Activated naive CD8-positive, alpha-beta T cell treated with anti-CD3 and anti-CD28 coated beads, Interleukin-2, amount 50 U/mL, for 24 hours (primary cell): Measurements from ENCODE around the gene JAKMIP2.
"Not testable (repeated sequence)": the region's sequence is repeated elsewhere in the genome, so short reads cannot be mapped to it uniquely, and the experiment has no call there.

Experiments
- ATAC-seq: fragments of 150-1000 bp; cut with Tn5 transposase; one replicate; pipeline ENCODE4 v1.10.0; 2021
- DNase-seq: peaks from one replicate; pipeline ENCODE4 v3.0.0; 2021
- H3K27ac Mint-ChIP-seq: one replicate; pipeline ENCODE4 v1.8.0; 2021; ENCODE audit warnings: mild to moderate bottlenecking, mixed read lengths
- H3K27me3 Mint-ChIP-seq: one replicate; pipeline ENCODE4 v1.8.0; 2021; ENCODE audit warnings: mixed read lengths
- H3K36me3 Mint-ChIP-seq: one replicate; pipeline ENCODE4 v1.8.0; 2021; ENCODE audit warnings: low read depth, mixed read lengths
- H3K4me1 Mint-ChIP-seq: one replicate; pipeline ENCODE4 v1.8.0; 2021; ENCODE audit warnings: mixed read lengths
- H3K4me3 Mint-ChIP-seq: one replicate; pipeline ENCODE4 v1.8.0; 2021; ENCODE audit warnings: mild to moderate bottlenecking, moderate library complexity, mixed read lengths
- H3K9me3 Mint-ChIP-seq: one replicate; pipeline ENCODE4 v1.8.0; 2021; ENCODE audit warnings: mixed read lengths

The JAKMIP2 gene

GRCh38 chr5:147743012-147743411, 39.5 kb downstream of the JAKMIP2 start:
- H3K4me3 Mint-ChIP-seq: no peak overlapping the region
- no peak overlapping the region for H3K27ac Mint-ChIP-seq
- no peaks in the 10 kb centered on the region for H3K9me3 Mint-ChIP-seq
- ATAC-seq (no peak), DNase-seq (no peak)
- H3K36me3 Mint-ChIP-seq: no peaks in the 10 kb centered on the region
- H3K4me1 Mint-ChIP-seq: no peaks in the 10 kb centered on the region
- no peaks in the 10 kb centered on the region for H3K27me3 Mint-ChIP-seq

DNA sequence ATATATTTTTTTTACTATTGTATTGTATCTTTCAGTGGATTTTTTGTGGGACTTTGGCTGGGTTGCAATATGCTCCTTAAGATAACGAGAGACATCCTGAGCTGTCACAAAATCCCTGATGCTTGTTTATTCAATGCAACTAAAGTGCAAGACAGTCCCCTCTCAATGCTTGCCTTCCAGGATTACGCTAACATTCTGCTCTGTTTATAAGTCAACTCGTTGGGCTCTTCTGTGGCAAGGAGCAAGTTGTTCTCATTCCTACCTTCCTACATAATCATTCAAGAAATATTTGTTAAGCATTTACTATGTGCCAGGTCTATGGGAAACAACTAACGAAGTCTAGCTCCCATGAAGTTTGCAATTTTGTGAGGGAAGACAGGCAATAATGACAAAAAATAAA, 40.4 kb downstream of the JAKMIP2 start:
- ATAC-seq: no peak
- H3K36me3 Mint-ChIP-seq: no peaks in the 10 kb centered on the region
- H3K27ac Mint-ChIP-seq: no peak overlapping the region

DNA sequence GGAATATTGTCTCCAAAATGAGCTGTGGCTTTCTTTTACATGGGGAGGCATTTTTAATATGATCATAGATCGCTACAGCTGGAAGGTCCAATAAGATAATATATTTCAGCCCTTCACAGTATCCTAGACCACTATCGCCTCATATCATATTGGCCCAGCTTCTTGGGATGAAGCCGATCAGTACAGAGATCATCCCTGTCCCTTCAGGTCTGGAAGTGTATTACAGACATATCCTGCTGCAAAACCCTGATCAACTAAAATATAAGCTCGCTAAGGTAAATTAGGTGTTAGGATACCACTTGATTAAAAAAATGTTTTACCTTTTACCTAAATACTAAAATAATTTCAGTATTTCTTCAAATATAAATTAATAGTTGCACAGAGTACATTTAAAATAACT, 41.7 kb downstream of the JAKMIP2 start:
- no peaks in the 10 kb centered on the region for H3K9me3 Mint-ChIP-seq
- no peak for DNase-seq
- H3K27ac Mint-ChIP-seq: no peak overlapping the region
- no peaks in the 10 kb centered on the region for H3K4me1 Mint-ChIP-seq
- no peak for ATAC-seq
- H3K27me3 Mint-ChIP-seq: no peaks in the 10 kb centered on the region
- no peak overlapping the region for H3K4me3 Mint-ChIP-seq
- H3K36me3 Mint-ChIP-seq: no peaks in the 10 kb centered on the region

More for the DNA sequence above, 40.4 kb downstream of the JAKMIP2 start:
- Mint-ChIP-seq H3K9me3 (no peaks in the 10 kb centered on the region), H3K4me1 (no peaks in the 10 kb centered on the region), H3K4me3 (no peak overlapping the region), H3K27me3 (no peaks in the 10 kb centered on the region)
- no peak for DNase-seq

- peaks cover 3% of the 10 kb centered on the region for H3K9me3 Mint-ChIP-seq
- no peaks in the 10 kb centered on the region for H3K27me3 Mint-ChIP-seq
- no peaks in the 10 kb centered on the region for H3K36me3 Mint-ChIP-seq
- no peak overlapping the region for H3K27ac Mint-ChIP-seq
- no peak overlapping the region for H3K4me3 Mint-ChIP-seq
- no peaks in the 10 kb centered on the region for H3K4me1 Mint-ChIP-seq
- ATAC-seq: no peak
- DNase-seq: no peak
Measured at GRCh38 chr5:147737921-147738320, 44.6 kb downstream of the JAKMIP2 start.

- ATAC-seq (no peak), DNase-seq (no peak)
- Mint-ChIP-seq H3K4me3 (no peak overlapping the region), H3K36me3 (no peaks in the 10 kb centered on the region), H3K4me1 (no peaks in the 10 kb centered on the region), H3K27ac (no peak overlapping the region), H3K27me3 (no peaks in the 10 kb centered on the region), H3K9me3 (peaks cover 3% of the 10 kb centered on the region)
Measured at GRCh38 chr5:147735621-147736125, 46.9 kb downstream of the JAKMIP2 start.

GRCh38 chr5:147734894-147735293, 47.6 kb downstream of the JAKMIP2 start:
- peaks cover 3% of the 10 kb centered on the region for H3K9me3 Mint-ChIP-seq
- H3K36me3 Mint-ChIP-seq: no peaks in the 10 kb centered on the region
- ATAC-seq (no peak), DNase-seq (no peak)
- H3K4me3 Mint-ChIP-seq: no peak overlapping the region
- no peak overlapping the region for H3K27ac Mint-ChIP-seq
- H3K4me1 Mint-ChIP-seq: no peaks in the 10 kb centered on the region
- H3K27me3 Mint-ChIP-seq: no peaks in the 10 kb centered on the region

GRCh38 chr5:147733075-147733474, 49.5 kb downstream of the JAKMIP2 start:
- H3K36me3 Mint-ChIP-seq: peaks cover 2% of the 10 kb centered on the region
- peaks cover 3% of the 10 kb centered on the region for H3K9me3 Mint-ChIP-seq
- H3K4me1 Mint-ChIP-seq: no peaks in the 10 kb centered on the region
- no peak for DNase-seq
- H3K4me3 Mint-ChIP-seq: no peak overlapping the region
- H3K27ac Mint-ChIP-seq: no peak overlapping the region
- H3K27me3 Mint-ChIP-seq: no peaks in the 10 kb centered on the region
- ATAC-seq: no peak

DNA sequence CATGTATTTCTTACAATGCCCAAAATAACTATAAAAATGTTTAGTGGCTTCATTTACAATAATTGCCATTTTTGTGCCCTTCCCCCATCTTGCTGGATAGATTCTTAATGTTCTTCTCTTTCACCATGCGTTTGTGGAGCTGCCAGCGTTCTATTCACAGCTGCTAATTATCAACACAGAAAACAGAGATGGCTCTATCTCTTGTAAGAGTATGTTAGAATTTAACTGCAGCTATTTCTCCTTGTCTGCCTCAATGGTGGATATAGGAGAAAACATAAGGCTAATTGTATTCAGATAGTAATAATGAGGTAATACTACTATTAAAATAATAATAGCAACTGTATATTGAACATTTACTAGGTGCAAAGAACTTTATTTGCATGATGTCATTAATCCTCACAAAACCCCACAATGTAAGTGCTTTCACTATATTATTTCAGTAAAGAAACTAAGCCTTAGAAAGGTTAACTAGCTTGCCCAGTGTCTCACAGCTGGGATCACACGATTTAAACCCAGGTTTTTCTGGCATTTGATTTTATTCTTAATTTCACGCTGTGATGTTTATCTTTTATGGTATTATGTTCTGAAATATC, 50.1 kb downstream of the JAKMIP2 start:
- Mint-ChIP-seq H3K4me1 (no peaks in the 10 kb centered on the region), H3K27me3 (no peaks in the 10 kb centered on the region), H3K27ac (no peak overlapping the region), H3K36me3 (peaks cover 4% of the 10 kb centered on the region), H3K9me3 (peaks cover 3% of the 10 kb centered on the region), H3K4me3 (no peak overlapping the region)
- no peak for ATAC-seq
- no peak for DNase-seq

GRCh38 chr5:147731431-147732290, 50.9 kb downstream of the JAKMIP2 start:
- peaks cover 4% of the 10 kb centered on the region for H3K36me3 Mint-ChIP-seq
- H3K4me3 Mint-ChIP-seq: no peak overlapping the region
- no peaks in the 10 kb centered on the region for H3K27me3 Mint-ChIP-seq
- H3K9me3 Mint-ChIP-seq: peaks cover 3% of the 10 kb centered on the region
- DNase-seq (no peak), ATAC-seq (no peak)
- no peak overlapping the region for H3K27ac Mint-ChIP-seq
- no peaks in the 10 kb centered on the region for H3K4me1 Mint-ChIP-seq

DNA sequence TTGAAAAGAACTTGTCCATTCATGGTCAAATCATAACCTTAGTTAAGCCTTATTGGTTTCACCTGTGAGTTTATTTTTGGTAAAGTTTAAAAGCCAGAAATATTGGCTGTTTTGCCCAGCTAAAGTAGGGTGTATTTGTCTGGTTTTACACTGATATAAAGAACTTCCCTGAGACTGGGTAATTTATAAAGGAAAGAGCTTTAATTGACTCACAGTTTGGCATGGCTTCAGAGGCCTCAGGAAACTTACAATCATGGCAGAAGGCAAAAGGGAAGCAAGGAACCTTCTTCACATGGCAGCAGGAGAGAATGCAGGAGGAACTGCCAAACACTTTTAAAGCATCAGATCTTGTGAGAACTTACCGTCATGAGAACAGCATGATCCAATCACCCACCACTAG, 55.3 kb downstream of the JAKMIP2 start:
- Mint-ChIP-seq H3K27me3 (no peaks in the 10 kb centered on the region), H3K27ac (no peak overlapping the region), H3K36me3 (peaks cover 4% of the 10 kb centered on the region), H3K9me3 (peaks cover 6% of the 10 kb centered on the region), H3K4me1 (no peaks in the 10 kb centered on the region), H3K4me3 (no peak overlapping the region)
- no peak for DNase-seq
- no peak for ATAC-seq

DNA sequence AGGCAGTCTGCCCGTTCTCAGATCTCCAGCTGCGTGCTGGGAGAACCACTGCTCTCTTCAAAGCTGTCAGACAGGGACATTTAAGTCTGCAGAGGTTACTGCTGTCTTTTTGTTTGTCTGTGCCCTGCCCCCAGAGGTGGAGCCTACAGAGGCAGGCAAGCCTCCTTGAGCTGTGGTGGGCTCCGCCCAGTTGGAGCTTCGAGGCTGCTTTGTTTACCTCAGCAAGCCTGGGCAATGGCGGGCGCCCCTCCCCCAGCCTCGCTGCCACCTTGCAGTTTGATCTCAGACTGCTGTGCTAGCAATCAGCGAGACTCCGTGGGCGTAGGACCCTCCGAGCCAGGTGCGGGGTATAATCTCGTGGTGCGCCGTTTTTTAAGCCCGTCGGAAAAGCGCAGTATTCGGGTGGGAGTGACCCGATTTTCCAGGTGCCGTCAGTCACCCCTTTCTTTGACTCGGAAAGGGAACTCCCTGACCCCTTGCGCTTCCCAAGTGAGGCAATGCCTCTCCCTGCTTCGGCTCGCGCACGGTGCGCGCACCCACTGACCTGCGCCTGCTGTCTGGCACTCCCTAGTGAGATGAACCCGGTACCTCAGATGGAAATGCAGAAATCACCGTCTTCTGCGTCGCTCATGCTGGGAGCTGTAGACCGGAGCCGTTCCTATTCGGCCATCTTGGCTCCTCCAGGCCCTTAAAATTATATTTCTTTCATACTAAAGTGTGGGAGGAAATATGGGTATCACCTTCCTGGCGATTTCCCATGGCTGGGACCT, 61.2 kb downstream of the JAKMIP2 start:
- not testable (repeated sequence) for DNase-seq, H3K4me1 Mint-ChIP-seq, H3K36me3 Mint-ChIP-seq, H3K4me3 Mint-ChIP-seq, H3K9me3 Mint-ChIP-seq, ATAC-seq, H3K27ac Mint-ChIP-seq, H3K27me3 Mint-ChIP-seq

- Mint-ChIP-seq H3K27me3 (no peaks in the 10 kb centered on the region), H3K4me3 (no peak overlapping the region), H3K4me1 (peaks cover 5% of the 10 kb centered on the region), H3K9me3 (no peaks in the 10 kb centered on the region), H3K27ac (no peak overlapping the region), H3K36me3 (no peaks in the 10 kb centered on the region)
- DNase-seq (no peak), ATAC-seq (no peak)
Measured at GRCh38 chr5:147713550-147714295, 68.8 kb downstream of the JAKMIP2 start.

DNA sequence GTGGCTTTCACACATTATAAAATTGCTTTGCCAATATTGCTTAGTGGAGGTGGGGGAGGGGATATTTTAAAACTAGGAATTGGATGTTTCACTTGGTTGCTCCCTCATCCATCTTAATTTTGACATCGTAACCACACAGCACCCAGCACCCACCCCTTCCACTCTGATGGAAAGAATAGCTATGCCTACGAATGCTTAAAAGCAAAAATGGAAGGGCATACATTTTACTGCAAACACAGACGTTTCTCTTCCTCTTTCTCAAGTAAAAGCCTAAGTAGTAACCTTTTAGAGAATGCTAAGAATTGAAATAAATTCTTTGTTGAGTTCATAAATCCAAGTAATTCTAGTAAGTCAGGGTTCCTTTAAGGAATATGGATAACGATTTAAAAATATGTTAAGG, 69.9 kb downstream of the JAKMIP2 start:
- DNase-seq (no peak), ATAC-seq (no peak)
- Mint-ChIP-seq H3K9me3 (no peaks in the 10 kb centered on the region), H3K27ac (no peak overlapping the region), H3K4me3 (peak overlapping the region; percentile 14), H3K27me3 (no peaks in the 10 kb centered on the region), H3K4me1 (peaks cover 5% of the 10 kb centered on the region), H3K36me3 (no peaks in the 10 kb centered on the region)

GRCh38 chr5:147712019-147712418, 70.5 kb downstream of the JAKMIP2 start:
- ATAC-seq: no peak
- Mint-ChIP-seq H3K9me3 (no peaks in the 10 kb centered on the region), H3K36me3 (no peaks in the 10 kb centered on the region), H3K4me1 (peaks cover 5% of the 10 kb centered on the region), H3K27ac (no peak overlapping the region), H3K27me3 (no peaks in the 10 kb centered on the region), H3K4me3 (no peak overlapping the region)
- no peak for DNase-seq
